Stimulated activated CD8-positive, alpha-beta memory T cell treated with anti-CD3 and anti-CD28 coated beads, Interleukin-7, amount 100 ng/mL, for 24 hours (primary cell): Measurements from ENCODE around the gene SHROOM4.

Source experiments
- DNase-seq: peaks from one replicate; pipeline ENCODE4 v3.0.0-alpha.2; 2020; ENCODE audit warnings: low read depth

Gene SHROOM4

DNA sequence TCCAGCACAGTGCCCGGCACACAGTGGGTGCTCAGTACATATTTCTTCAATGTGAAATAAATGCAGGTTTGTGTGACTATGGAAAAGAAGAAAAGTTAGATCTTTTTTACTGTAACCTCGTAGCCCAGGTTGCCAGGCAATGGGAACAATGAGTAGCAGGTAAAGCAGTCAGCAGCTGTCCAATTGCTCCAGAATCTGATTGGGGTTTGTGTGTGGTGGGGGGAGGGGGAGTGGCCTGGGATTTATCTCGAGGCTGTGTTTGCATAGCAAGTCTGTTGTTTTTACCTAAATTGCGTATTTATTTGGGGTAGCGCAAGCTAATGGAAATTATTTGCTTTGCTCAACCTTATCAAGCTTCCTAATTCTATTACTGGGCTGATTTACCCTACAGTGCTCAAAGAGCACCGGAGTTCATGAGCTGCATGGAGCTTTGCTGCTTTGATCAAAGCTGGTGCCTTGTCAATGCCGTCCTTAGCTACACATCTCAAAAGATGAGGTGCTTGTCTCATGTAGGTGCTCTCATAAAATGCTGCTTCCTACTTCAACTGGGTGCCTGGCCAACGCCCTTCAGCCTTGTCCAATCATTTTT lies 198.3 kb downstream of the SHROOM4 start:
- DNase-seq, result no peak

DNA sequence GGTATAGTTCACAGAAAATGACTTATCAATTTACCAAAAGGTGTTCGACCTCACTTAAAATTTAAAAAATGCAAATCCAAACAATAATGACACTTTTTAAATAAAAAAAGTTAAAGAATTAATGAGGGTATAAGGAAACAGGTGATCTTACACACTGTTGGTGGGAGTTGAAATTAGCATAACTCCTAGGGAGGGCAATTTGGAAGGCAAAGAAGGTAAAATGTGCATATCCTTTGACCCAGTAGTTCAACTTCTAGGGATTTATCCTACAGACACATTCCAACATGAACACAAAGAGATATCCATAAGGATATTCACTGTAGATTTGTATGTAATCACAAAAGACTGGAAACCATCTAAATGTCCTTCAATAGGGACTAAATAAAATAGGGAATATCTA lies 199.5 kb downstream of the SHROOM4 start:
- no peak for DNase-seq

DNA sequence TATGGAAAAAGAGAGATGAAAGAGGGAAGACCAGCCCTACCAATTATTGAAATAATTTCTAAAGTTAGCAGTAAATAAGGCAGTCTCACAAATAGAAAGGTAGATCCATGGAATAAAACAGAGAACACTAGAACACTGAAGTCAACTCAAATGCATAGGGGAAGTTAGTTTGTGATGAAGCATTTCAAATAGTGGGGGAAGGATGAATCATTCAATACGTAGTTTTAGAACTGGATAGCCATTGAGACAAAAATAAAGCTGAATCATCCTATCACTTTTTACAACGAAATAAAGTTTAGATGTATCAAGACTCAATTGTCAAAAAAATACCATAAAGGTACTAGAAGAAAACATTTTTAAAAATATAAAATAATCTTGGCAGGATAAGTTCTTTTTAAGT lies 200.1 kb downstream of the SHROOM4 start:
- no peak for DNase-seq

DNA sequence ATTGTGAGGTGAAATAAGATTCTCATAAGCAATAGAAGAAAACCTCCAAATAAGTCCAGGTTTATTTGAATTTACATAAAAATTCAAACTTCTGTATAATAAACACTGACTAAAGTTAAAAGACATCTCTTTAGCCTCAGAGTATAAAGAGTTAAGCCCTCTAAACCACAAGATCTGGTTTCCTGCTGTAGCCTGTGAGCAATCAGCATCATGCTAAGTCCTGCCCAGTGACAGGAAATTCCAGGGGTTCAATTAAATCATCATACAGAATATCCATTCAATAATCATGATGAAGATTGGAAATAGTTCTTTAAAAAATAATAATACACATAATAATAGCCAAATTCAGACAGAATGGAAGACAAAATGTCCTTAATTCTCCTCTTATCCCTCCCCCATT lies 204.2 kb downstream of the SHROOM4 start:
- DNase-seq, result no peak

DNA sequence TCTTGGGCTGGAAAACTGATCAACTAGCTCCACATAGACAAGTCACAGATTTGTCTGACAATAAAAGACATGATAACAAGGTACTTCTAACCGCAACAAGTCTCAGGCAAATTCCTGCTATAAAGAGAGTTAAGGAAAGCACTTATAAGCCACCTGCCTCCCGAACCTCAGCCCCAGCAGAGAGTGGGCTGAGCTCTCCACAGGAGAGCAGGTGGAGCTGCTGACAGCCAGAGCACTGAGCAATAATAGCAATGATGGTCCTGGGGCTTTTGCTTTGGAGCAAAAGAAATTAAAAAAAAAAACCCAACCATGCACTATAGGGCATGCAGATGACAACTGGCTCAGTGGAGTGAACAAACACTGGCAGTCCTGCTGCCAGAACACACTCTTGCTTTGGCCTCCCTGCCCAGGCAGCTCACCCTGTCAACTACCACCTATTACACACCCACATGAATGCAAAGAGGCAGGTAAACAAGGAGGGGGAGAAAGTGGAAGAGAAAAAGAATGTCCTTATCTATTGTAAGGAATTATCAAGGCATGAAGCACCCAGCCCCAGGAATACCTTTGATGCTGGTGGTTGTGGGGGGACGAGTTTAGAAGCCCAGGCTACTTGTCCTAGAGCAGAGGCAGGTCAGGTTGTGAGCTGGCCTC lies 207.6 kb downstream of the SHROOM4 start:
- no peak for DNase-seq

DNA sequence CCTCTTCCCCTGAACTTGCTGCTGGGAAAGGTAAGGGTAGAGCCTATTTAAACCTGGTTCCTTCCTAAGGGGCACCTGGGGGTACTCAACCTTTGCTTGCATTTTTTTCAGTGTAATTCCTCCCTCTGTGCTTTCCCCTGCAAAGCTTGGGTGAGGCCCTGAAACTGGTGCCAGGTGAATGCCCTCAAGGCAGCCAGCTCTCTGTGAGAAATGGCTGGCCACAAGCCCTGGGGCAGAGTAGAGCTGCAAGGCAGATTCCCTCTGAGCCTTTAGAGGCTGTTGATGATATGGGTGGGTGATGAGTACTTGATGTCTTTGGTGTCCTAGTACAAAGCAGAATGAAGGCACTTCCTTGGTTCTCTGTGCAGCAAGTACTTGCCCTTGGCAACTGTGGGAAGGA lies 217.9 kb downstream of the SHROOM4 start:
- DNase-seq, result no peak

DNA sequence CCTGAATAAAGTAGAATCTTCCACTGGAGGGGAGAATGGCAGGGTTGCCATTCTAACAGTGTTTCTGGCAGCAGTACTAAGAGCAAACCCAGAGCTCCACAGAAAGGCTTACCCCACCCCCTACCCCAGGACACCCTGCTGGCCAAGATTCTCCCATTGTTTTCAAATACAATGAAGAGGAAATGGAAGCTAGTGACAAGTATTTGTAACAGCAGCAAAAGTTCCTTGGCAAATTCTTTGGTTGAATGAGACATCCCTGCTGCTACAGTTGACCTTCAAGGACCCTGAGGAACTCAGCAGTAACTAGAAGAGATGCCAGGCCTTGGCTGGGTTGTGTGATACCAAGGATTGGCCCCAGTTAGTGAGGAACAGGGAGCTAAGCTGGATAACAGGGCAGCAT lies 219.2 kb downstream of the SHROOM4 start:
- DNase-seq, result no peak

DNA sequence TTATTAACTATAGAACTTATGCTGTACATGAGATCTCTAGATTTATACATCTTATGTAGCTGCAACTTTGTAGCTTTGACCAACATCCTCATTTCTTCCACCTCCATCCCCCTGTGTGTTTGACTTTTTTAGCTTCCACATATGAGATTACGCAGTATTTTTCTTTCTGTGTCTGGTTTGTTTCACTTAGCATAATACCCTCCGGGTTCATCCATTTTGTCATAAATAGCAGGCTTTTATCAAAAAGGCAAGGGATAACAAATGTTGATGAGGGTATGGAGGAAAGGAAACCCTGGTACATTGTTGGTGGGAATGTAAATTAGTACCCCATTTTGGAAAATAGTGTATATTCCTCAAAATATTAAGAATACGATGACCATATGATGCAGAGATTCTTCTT lies 227.0 kb downstream of the SHROOM4 start:
- DNase-seq, result no peak

DNA sequence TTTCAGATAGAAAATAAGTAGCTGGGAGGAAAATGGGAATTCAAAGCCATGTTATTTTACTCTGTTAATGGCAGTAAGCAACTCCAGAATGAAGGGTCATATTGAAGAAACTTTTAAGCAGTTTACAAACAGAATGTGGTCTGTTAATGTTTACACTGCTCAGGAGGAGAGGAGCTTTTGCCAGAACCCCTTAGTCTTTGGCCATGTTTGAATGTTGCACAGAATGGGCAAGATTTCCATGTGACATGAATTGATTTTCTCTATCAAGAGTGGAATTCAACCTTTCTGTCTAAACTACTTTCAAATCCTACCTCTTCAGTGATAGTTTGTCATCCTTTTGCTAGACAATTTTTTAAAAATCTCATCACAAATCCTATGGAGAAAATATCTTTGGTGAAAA lies 227.6 kb downstream of the SHROOM4 start:
- DNase-seq, result no peak

DNA sequence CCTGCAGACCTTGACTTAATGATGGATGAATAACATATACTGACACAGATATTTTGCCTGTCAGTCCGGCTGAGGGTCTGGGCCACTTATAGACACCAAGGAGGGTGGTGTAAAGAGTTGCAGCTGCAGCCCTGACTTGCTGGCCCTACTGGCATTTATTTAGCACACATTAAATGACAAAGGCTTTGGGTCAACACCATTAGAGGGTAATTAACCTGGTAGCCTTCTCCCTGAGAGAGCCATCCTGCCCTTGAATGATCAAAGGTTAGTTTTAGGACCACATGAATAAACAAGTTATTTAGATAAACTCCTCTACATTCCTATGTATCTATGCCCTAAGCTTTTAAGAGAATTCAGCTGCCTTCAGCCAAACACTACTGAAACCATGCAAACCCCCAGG lies 232.6 kb downstream of the SHROOM4 start:
- no peak for DNase-seq

DNA sequence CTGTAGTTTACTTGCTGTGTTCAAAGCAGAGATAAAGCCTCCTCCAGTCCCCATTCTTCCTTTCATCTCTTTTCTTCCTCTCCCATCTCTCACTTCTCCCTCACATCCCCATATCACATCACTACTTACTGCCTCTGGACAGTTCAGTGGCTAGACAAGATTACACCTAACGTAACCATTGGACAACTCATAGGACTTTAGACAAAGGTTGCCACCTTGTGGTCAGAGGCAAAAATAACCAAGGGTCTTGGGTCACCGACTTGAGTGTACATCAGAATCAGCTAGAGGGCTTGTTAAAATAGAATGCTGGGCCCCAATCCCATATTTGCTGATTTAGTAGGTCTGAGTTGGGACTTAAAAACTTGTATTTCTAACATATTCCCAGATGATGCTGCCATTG lies 234.0 kb downstream of the SHROOM4 start:
- DNase-seq, result no peak

DNA sequence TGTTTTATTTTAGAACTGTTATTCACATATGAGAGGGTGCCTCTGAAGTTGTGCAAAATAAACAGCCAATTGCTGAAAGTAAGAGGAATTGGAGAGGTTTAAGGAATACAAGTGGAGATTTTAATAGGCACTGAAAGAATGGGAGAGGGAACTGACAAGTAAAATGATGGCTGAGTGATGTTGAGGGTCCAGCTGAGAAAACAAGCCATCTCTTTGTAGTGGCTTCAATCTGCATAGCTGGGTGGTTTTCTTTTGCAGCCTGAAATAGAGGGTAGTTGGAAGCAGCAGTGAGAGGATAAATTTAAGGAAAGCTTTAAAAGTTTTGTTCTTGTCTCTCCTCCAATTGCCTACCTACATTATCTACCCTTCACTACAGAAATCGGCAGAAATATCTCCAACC lies 236.7 kb downstream of the SHROOM4 start:
- DNase-seq, result no peak

DNA sequence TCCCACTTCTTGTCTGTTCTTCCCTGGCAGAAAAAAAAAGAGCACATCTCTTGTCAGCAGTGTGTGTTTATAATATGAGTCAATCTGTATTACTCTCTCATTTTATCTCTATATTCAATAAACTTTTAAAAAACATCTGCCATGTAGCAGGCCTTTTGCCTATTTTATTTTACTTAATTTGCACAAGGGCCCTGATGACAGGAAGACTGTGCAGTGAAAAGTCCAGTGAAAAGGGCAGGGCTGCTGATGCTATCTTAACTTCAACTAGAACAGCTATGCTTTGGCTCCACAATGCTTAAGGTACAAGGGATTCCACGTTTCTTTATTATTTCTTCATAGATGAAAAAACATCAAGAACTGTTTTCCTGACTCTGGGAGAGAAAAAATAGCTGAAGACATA lies 246.4 kb downstream of the SHROOM4 start:
- no peak for DNase-seq

DNA sequence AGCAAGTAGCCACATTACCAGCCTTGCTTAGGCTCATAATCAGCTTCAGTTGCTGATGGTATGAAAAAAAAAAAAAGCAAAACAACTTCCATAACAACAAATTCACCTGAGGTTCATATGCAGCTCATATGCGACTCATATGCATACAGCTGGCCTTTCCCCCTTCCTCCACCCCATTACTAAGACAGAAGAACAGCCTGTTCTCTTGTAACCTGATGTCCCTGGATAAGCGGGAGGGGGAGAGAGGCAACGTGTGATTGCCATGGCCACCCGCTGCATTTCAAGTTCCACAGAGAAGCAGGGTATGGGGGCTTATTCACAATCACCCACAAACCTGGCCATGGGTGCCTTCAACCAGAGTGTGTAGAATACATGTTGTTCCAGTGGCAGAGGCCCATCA lies 248.3 kb downstream of the SHROOM4 start:
- DNase-seq, result no peak
